IPS-15b (cell line): Measurements from ENCODE around the gene CLDND2.

Experiments used
- H3K27me3 ChIP-seq: one replicate; pipeline ENCODE4 v1.6.1; 2013; ENCODE audit warnings: low read length; ENCODE audit not compliant: control insufficient read depth, insufficient read depth
- H3K36me3 ChIP-seq: one replicate; pipeline ENCODE4 v1.6.1; 2013; ENCODE audit warnings: low read length; ENCODE audit not compliant: control insufficient read depth, insufficient read depth
- H3K4me1 ChIP-seq: one replicate; pipeline ENCODE4 v1.6.1; 2013; ENCODE audit warnings: mild to moderate bottlenecking, low read length; ENCODE audit not compliant: control insufficient read depth, insufficient read depth
- H3K4me3 ChIP-seq: one replicate; pipeline ENCODE4 v1.5.1; 2013; ENCODE audit warnings: low read depth, low read length
- H3K9ac ChIP-seq: one replicate; pipeline ENCODE4 v1.6.1; 2013; ENCODE audit warnings: low read depth, mild to moderate bottlenecking, low read length
- H3K9me3 ChIP-seq: one replicate; pipeline ENCODE4 v1.6.1; 2013; ENCODE audit warnings: mild to moderate bottlenecking, low read length; ENCODE audit not compliant: control insufficient read depth, insufficient read depth

The CLDND2 gene

DNA sequence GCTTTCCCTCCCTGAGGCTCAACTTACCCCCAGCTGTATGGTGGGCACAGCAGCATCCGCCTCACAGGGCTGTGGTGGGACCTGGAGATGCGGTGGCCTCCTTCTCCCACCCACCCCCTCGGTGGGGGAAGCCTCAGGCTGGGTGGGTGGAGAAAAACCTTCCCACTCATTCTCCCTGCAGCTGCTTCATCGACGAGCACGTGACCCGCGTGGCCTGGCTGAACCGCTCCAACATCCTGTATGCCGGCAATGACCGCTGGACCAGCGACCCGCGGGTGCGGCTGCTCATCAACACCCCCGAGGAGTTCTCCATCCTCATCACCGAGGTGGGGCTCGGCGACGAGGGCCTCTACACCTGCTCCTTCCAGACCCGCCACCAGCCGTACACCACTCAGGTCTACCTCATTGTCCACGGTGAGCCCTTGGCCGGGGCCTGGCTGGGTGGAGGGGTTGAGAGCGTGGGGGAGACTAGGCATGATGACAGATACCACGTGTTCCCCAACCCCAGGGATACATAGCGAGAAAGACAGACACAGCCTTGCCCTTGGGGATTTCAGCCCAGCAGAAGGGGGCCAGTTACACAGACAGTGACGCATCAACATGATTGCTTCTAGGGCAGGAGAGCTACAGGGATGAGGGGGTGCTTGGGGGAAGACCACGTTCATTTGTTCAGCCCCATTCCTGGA, 45.2 kb downstream of the CLDND2 start:
- Histone ChIP-seq H3K4me3 (no peak overlapping the region), H3K27me3 (peaks cover 11% of the 10 kb centered on the region), H3K4me1 (no peaks in the 10 kb centered on the region), H3K9ac (no peak overlapping the region), H3K36me3 (no peaks in the 10 kb centered on the region), H3K9me3 (no peaks in the 10 kb centered on the region)

DNA sequence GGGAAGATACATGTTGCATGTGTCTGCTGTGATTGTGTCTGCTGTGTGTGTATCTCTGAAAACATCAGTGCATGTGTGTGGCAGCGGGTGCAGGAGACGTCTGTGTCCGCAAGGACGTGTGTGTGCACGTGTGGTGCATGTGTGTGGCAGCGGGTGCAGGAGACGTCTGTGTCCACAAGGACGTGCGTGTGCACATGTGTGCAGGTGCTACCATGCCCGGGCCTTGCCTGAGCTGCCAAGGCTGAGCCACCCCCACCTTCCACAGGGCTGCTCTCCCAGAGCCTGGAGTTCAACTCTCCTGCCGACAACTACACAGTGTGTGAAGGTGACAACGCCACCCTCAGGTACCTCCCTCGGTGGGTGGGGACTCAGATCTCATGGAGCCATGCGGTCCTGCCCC, 47.0 kb downstream of the CLDND2 start:
- Histone ChIP-seq H3K9me3 (no peaks in the 10 kb centered on the region), H3K9ac (no peak overlapping the region), H3K36me3 (no peaks in the 10 kb centered on the region), H3K27me3 (peaks cover 8% of the 10 kb centered on the region), H3K4me1 (no peaks in the 10 kb centered on the region), H3K4me3 (no peak overlapping the region)

DNA sequence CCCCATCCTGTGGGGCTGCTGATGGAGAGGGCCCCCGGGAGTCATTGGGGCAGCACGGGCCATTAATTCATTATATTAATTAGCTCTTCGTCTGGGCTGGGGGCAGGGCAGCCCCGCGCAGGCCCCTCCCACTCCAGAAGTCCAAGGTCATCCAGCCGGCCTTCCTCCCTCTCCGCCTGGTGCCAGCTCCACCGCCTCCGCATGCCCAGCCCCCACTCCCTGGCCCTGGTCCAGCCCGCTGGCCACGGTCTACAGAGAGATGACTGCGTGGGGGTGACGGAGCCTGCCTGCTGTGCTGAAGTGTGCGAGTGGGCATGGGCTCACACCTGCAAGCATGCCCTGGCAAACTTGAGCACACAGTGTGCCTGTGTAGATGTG, 48.5 kb downstream of the CLDND2 start:
- no peak overlapping the region for H3K4me3 ChIP-seq
- no peaks in the 10 kb centered on the region for H3K36me3 ChIP-seq
- H3K27me3 ChIP-seq = peaks cover 2% of the 10 kb centered on the region
- no peak overlapping the region for H3K9ac ChIP-seq
- no peaks in the 10 kb centered on the region for H3K9me3 ChIP-seq
- no peaks in the 10 kb centered on the region for H3K4me1 ChIP-seq

DNA sequence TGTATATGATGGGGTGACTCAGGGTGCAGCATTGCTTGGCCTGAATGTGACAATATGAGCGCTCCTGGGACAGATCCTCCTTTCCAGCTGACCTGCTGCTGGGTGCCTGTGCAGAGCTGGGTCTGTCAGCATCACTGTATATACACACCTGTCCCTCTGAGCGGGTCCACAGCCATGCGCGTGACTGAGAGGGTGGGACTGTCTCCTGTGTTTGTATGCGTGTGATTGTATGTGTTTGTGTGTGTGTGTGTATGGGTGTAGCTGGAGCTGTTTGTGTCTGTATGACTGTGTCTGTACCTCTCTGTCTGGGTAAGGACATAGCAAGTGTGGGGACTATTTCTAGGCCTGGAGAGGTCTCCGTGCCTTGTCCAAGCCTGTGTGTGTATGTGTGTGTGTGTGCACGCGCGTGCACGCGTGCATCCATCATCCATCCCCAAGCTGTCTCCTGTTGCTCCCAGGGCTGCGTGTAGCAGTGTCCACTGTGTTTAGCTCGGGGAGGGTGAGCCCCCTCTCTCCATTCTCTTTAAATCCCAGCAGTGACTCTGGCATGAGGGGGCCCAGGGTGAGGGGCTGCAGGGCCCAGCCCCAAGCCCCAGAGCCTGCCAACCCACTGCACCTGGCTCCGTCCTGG, 49.0 kb downstream of the CLDND2 start:
- Histone ChIP-seq H3K9me3 (no peaks in the 10 kb centered on the region), H3K4me3 (no peak overlapping the region), H3K27me3 (peaks cover 2% of the 10 kb centered on the region), H3K36me3 (no peaks in the 10 kb centered on the region), H3K9ac (no peak overlapping the region), H3K4me1 (no peaks in the 10 kb centered on the region)

DNA sequence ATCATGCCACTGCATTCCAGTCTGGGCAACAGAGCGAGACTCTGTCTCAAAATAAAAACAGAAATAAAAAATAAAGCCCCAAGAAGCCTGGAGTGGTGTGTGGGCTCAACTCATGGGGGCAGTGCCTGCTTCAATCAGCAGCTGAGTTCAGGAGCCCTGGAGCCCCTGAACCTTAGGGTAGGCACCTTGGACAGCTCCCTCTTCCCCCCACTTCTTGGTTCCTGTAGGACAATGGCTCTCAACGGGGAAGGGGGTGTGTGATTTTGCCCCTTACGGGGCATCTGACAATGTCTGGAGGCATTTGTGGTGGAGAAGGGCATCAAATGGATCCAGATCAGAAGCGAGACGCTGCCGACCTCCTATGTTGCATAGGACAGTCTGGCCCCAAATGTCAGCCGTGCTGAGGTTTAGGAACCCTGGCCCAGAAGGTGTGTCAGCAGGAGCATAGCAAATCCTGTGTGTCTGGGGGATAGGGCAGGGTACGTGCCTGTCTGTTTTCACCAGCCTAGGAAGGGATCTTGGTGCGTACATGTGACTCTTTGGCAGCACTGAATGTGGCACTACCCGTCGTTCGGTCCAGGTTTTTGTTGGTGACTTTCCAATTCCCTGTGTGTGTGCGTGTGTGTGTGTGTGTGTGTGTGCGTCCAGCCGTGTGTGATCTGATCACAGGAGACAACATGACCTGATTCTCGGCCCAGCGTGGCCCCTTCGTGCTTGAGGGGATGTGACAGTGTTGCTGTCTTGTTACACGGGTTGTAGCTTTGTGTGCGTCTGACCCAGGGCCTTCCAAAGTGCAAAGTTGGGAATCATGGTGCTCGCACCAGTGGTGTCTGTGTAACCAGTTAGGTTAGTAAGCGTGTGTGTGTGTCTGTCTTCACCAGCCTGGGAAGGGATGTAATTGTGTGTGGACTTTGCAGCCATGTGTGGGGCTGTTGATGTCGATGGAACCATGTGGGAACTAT, 49.8 kb downstream of the CLDND2 start:
- Histone ChIP-seq H3K27me3 (peaks cover 1% of the 10 kb centered on the region), H3K36me3 (no peaks in the 10 kb centered on the region), H3K9me3 (no peaks in the 10 kb centered on the region), H3K4me3 (no peak overlapping the region), H3K9ac (no peak overlapping the region), H3K4me1 (no peaks in the 10 kb centered on the region)

DNA sequence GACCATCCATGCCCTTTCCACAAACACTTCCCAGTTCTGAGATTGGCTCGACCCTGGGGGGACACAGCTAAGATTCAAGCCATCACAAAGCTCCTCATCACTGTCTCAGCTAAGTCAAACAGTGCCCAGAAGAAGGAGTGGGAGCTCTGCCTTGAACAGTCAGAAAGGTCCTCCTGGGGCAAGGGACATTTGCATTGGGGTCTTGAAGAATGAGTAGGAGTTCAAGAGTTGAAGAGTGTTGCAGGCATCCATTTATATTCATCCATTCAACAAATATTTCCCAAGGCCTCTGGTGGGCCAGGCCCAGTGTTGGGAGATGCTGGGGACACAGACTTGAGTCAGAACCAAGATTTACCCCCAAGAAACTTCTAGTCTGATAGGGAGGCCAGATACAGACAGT, 50.8 kb downstream of the CLDND2 start:
- Histone ChIP-seq H3K9ac (no peak overlapping the region), H3K27me3 (no peaks in the 10 kb centered on the region), H3K4me1 (no peaks in the 10 kb centered on the region), H3K4me3 (no peak overlapping the region), H3K36me3 (no peaks in the 10 kb centered on the region), H3K9me3 (no peaks in the 10 kb centered on the region)

DNA sequence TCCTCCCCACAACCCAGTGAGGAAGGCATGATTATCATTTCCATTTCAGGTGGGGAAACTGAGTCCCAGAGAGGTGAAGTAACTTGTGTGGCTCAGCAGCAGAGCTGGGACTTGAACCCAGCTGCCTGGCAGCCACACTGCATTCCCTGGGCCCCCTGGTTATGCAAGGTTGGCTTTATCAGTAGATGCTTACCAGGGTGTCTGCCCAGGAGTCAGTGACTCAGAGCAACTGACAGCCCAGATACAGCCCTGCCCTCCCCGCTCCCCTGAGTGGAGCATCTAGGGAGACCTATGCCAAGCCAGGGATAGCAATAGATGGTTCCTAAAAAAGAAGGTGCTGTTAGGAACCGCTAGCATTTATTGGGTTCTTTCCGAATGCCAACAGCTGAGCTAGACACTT, 51.4 kb downstream of the CLDND2 start:
- H3K9me3 ChIP-seq = no peaks in the 10 kb centered on the region
- no peaks in the 10 kb centered on the region for H3K4me1 ChIP-seq
- no peaks in the 10 kb centered on the region for H3K27me3 ChIP-seq

More for the DNA sequence above, 51.4 kb downstream of the CLDND2 start:
- Histone ChIP-seq H3K4me3 (no peak overlapping the region), H3K9ac (no peak overlapping the region), H3K36me3 (no peaks in the 10 kb centered on the region)
